Measurements from ENCODE around the gene COL5A1.
"Not testable (repeated sequence)": the region's sequence is repeated elsewhere in the genome, so short reads cannot be mapped to it uniquely, and the experiment has no call there.

Gene COL5A1

DNA sequence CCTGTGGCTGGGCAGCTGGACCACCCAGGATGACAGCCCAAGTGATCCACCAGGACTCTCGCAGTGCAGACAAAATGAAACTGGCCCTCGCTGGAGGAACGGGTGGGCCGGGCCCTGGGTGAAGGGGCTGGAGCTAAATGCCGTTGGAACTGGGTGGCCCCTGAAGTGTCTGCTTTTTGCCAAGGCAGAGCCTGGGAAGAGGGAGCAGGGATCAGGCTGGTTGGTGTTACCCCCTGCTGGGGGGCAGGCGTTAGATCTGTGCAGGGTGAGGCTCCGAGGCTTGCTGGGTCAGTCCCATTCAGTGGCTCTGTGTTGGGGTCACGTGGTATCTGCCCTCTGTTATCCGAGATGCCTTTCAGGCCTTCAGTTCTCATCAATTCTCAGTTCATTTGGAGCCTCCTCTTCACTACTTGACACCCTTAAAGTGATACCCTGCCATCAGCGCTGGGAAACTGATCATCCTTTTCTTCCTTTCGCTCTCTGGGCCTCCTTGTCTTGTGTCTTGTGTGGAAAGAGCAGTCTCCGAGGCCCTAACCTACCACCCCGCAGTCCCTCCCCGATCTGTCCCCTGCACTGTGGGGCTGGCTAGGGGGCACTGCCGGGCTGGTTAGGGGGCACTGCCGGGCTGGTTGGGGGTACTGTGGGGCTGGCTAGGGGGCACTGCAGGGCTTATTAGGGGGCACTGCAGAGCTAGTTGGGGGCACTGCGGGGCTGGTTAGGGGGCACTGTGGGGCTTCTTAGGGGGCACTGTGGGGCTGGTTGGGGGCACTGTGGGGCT is 37.3 kb downstream of the COL5A1 start:
- no peak for DNase-seq
- ATAC-seq = no peak

DNA sequence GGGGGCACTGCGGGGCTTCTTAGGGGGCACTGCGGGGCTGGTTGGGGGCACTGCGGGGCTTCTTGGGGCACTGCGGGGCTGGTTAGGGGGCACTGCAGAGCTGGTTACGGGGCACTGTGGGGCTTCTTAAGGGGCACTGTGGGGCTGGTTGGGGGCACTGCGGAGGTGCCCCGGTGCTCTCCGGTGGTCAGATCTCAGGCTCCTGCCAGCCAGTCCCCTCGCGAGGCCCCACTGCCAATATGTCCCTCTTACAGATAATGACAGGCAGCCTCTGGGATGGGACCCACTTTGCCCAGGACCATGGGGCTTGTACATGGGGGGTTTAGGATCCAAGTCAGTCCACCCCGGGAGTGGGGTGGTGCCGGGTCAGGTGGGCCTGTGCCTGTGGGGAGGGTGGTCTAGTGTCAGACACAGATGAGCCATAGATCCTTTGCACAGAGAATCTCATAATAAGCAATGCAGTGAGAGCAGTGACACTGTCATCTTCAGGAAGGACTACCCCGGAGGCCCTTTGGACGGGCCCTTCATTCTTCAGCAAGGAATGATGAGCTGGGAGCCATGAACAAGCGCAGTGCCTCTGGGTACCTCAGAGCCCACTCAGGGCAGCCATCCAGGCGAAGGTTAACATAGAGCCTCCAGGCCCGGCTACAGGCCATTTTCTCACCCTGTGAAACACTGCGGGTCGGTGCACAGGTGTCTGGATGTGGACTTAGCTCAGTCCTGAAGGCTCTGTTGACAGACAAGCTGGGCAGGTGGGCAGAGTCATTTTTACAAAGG is 38.2 kb downstream of the COL5A1 start:
- ATAC-seq (no peak), DNase-seq (no peak)

DNA sequence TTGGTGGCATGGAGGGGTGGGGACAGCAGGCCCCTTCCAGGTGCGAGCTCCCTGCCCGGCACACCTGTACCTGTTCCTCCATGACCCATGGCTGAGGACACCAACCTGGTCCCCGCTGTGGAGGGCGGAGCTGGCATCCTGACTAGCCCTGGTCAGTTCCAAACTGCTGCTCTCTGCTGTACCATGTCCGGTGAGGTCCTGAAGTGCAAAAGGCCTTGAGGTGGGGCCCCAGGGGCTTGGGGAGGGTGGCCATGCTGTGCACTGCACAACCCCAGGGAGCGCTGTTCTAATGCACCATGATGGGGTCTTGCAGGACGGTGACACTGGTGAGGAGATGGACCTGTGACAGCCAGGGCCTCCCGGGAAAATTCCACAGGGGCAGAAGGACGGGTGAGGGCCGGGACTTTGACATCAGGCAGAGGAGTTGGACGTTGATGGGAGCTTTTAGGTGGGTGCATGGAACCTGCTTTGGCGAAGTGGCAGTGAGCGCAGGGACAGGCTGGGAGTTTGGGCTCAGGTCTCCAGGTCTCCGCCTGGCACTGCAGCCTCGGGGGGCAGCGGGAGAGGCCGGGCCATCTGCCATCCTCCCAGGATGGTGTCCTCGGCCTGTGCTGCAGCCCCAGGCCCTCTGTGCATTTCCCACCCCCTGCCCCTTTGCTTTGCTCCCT is 38.9 kb downstream of the COL5A1 start:
- ATAC-seq = no peak
- DNase-seq = no peak

DNA sequence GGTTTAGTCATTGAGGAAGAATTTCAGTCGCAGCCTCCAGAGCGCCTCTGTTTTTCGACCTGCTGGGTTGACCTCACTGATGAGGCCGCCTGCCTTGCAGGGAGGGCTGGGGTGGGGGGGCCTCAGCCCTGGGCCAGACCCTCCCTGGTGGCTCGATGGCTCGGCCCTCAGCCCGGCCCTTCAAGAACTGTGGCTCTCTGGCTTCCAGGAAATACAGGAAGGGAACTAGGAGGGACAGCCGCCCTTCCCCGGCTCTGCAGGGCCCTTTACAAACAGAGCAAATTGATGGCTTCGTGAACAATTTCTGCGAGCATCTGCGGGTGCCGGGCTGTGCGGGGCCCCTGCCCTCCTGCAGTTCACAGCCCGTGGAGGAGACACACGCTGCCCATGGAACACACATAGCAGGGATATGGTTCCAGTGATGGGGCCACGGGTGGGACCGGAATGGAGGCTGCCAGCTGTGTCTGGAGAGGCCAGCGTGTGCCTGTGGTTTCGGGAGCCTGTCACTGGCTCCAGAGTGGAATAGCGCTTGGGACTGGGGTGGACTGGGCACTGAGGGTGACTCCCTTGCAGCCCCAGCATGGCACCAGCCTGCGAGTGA is 39.6 kb downstream of the COL5A1 start:
- no peak for DNase-seq

DNA sequence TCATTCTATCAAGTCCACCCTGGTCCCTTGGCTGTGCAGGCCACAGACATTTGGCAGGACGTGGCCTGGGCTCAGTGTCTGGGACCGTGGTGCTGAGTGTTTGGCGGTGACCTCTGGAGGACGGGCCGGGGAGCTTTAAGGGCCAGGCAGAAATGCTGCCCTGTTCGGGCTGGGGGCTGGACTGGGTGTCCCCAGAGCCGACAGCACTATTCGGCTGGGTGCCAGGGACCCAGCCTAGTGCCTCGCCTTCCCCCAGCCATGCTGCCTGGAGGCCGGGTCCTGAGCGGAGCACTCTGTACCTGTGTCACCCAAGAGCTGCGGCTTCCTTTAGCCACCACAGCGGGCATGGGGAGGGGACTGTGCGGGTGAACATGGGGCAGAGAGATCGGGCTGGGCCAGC is 40.4 kb downstream of the COL5A1 start:
- no peak for DNase-seq
- no peak for ATAC-seq

More for the DNA sequence above, 39.6 kb downstream of the COL5A1 start:
- ATAC-seq = no peak

DNA sequence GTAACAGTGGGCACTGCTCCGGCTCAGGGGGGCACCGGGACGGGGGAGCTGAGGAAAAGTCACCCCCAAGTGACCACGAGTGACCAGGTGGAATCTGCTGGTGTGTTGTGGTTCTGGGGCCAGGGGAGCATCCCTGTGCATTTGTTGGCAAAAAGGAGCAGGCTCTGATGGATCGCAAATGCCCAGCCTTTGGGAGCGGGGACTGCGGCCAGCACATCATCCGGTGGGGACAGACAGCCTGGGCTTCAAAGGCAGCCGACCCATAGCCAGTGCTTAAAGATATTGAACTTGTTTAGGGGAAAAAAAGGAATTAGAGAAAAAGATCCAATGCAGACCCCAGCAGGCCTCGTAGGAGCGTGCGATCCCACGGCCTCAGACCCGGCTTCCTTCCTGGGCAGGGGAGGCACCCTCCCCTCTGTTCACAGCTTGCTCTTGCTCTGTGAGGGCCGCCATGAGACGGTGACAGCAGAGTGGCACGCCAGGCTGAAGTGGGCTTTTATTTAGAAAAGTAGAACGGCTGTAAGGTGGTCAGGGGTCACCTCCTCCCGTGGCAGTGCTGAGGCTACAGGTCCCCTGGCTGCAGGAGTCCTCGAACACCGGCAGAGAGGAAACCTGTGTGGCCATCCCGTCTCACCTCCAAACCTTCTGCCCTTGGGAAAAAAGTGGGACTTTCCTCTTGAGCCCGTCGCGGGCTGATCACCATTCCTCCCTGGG is 41.2 kb downstream of the COL5A1 start:
- no peak for DNase-seq
- ATAC-seq = no peak

DNA sequence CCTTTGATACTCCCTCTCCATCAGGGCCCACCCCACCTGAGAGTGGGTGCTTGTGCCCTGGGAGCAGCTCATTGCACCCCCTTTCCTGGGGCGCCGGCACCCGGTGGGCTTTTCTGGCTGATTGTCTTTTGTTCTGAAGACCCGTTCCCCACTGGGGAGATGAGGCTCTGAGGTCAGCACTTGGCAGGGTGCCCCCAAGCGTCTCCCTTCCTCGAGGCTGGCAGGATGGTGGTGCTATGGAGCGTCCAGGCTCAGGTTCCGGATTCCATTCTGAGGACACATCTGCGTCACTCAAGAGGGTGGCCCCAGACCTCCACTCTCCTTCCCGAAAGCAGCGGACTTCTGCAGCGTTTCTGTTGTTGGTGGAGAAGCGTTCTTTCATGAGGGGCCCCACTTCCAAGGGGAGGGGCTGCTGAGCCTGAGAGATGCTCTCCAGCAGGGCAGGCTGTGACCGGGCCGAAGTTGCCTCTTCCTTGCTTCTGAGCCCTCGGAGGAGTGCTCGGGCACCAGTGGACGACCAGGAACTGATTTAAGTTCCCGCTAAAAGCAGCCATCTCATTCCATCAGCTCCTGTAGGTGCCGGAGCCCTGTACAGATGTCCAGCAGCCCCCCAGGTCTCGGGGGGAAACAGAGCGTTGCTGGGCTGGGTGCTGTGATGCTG is 42.2 kb downstream of the COL5A1 start:
- no peak for DNase-seq
- ATAC-seq = no peak

DNA sequence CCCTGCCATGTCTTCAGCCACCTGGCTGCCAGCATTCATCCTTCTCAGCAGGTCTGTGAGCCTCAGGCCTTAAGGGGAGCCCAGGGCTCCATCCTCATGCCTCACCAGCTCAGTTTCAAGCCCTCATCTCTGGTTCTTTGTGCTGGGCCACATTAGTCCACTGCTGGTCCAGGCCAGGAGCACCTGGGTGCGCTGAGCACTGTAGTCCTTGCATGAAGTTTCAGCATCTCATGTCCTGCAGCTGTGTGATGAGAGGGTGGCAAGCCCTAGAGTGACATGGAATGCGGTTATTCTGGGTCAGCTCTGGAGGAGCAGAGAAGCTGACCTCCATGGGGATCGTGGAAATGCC is 42.7 kb downstream of the COL5A1 start:
- ATAC-seq = no peak
- no peak for DNase-seq

DNA sequence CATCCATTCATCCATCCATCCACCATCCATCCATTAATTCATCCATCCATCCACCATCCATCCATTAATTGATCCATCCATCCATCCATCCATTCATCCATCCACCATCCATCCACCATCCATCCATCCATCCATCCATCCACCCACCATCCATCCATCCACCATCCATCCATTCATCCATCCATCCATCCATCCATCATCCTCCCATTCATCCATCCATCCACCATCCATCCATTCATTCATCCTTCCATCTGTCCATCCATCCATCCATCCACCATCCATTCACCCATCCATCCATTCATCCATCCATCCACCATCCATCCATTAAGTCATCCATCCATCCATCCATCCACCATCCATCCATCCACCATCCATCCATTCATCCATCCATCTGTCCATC is 43.3 kb downstream of the COL5A1 start:
- not testable (repeated sequence) for DNase-seq, ATAC-seq

DNA sequence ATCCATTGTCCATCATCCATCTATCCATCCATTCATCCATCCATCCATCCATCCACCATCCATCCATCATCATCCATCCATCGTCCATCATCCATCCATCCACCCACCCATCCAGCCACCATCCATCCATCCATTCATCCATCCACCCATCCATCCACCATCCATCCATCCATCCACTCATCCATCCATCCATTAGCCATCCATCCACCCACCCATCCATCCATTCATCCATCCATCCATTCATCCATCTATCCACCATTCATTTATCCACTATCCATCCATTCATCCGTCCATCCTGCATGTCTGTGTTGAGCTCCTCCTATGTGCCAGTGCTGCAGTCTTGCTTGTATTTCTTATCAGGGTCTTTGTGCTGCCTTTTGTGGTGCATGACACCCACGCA is 44.2 kb downstream of the COL5A1 start:
- ATAC-seq (no peak), DNase-seq (no peak)

DNA sequence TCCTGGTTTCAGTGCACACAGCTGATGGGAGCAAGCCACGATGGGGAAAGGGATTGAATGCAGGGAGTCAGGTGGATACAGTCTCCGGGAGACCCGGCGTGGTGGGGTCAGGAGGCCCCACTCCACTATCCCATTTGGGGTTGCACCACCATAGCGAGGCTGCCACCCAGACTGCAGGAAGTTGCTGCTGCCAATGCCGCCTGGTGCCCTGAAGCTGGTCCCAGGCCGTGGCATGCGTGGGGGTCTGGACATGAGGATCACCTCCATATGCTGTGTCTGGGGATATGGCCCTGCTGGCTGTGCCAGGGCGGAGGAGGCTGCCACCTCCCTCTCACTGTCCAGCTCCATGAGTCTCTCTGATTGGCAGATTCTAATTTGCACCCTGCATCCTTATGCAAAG is 45.3 kb downstream of the COL5A1 start:
- DNase-seq = no peak
- no peak for ATAC-seq

DNA sequence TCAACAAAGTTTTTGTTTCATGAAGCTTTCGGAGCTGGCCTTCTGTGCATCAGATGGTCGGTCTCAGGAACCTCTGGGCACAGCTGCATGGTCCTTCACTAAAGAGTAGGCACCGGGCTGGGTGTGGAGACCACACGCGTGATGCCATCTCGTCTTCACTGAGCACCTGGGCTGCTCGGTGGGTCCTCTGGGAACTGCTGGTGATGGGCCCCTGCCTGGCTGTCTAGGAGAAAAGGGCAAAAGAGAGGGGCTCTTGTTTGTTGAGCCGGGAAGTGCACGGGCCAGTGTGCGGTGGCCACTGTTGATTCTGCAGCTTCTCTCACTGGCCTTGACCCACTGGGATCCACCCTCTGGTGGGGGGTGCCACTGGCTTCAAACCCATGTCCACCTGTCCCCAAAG is 46.0 kb downstream of the COL5A1 start:
- no peak for ATAC-seq
- DNase-seq = no peak

DNA sequence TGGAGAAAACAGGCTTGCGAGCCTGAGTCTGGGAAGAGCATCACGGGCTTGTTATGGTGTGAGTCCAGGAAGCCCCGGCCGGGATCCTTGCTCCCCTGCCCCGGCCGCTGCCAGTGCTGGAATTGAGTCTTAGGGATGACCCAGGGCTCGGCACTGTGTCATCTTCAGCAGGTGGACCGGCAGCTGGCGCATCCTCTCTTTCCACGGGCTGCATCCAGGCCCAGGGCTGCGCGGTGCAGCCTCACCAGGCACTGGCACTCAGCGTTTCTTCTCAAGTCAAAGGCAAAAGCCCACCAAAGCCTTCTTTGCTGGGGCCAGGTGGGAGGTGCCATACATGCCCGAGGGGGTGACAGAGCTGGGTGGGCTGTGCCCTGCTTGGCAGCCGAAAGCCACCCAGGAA is 46.6 kb downstream of the COL5A1 start:
- DNase-seq = no peak
- no peak for ATAC-seq

DNA sequence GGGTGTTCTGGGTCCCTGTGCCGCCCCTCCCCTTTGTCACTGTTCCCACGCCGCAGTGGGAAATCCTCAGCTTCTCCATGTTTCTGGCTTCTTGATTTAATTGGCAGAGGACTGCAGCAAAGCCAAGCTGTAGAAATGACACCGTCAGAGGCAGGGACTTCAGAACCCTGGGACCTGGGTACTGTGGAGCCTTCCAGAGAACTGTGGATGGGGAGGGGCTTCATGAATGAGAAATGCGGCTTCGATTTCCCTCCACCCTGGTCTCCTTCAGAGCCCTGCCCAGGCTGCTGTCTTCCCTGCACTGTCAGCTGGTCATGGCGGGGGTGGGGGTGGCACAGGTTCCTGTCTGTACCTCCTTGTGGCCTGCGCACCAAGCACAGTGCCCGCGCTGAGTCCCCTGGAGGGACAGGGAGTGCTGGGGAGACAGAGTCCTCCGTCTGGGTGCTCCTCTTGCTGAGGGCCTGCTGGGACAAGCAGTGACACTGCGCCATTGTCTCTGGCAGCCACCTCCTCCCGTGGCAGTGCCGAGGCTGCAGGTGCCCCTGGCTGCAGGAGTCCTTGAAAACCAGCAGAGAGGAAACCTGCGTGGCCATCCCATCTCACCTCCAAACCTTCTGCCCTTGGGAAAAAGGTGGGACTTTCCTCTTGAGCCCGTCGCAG is 47.2 kb downstream of the COL5A1 start:
- DNase-seq = no peak

DNA sequence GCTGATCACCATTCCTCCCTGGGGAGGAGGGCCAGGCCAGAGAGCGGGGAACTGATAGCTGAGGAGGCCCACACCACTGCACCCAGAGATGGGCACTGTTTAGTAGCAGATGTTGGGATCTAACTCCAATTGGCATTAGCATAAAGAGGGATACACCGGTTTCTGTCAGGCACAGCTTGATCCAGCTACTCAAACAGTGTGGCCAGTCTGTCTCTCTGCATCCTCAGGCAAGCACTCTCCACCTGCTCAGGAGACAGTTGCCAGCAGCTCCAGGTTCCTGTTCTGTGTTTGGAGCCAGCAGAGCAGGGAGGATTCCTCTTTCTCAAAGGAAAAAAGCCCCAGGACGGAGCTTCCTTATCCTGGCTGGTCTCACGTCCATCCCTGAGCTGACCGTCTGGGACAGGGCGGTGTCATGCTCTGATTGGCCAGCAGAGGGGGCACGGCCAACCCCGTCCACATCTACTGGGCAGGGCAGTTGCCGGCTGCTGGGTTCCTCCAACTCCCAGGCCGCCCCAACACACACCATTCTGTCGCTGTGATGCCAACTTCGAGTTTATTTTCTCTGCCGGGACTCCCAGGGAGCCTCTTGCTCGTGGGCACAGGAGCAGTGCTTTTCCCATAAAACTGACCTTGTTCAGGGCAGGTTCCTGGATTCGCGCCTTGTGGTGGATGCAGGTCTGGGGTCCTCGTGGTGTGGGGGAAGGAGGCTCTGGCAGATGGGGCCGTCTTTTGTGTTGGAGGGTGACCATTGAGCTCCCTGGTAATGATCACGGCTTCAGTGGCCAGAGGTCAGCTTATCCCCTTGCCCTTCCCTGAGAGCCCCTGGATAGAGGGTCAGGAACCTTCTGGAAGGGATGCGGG is 47.9 kb downstream of the COL5A1 start:
- ATAC-seq = no peak
- DNase-seq = peak; percentile 26

More for the DNA sequence above, 47.2 kb downstream of the COL5A1 start:
- ATAC-seq = no peak

DNA sequence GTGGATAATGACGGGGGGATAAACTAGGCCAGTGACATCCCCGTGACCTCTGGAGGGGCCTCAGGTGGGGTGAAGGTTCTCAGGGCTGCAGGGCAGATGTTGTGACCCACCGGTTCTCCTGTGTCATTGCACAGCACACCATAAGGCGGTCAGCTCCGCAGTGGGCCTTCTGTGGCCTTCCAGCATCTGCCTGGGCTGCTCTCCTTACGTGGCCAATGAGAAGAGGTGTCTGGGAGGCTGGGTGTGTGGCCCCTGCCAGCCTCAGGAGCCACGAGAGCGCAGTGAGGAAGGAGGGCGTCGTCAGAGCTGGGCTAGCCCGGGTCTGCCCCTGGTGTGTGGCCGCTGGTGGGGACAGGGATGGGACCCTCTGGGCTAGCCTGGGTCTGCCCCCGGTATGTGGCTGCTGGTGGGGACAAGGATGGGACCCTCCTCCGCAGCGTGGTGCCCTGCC is 48.7 kb downstream of the COL5A1 start:
- DNase-seq (no peak), ATAC-seq (no peak)

DNA sequence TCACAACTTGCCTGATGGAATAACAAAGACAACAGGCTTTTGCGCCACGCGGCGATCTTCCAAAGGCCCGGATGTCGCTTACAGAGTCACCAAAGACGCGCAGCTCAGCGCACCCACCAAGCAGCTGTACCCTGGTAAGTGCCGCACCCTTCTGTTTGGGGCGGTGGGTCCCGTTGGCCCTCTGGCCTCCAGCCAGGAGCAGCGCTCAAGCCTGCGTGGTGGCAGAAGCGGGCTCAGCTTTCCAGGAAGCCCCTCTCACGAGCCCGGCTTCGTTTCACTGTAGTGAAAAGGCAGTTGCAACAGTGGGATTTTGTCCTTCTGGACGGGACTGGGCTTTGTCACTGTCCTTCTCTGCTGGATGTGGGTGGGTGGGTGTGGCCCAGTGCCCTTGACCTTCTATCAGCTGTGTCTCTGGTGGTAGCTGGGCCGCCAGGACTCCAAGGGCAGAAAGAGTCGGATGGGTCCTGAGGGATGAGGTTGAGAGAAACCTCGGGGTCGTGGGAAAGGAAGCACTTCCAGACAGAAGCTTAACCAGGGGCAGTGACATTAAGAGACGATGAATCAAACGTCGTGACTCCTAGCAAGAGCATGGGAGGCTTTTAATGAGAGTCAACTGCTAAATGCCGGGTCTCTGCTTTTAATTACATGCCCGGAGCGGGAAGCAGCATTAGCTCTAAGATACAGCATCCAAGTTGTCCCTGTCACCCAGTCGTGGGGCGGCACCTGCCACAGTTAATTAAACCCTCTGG is 49.5 kb downstream of the COL5A1 start:
- no peak for ATAC-seq
- no peak for DNase-seq

DNA sequence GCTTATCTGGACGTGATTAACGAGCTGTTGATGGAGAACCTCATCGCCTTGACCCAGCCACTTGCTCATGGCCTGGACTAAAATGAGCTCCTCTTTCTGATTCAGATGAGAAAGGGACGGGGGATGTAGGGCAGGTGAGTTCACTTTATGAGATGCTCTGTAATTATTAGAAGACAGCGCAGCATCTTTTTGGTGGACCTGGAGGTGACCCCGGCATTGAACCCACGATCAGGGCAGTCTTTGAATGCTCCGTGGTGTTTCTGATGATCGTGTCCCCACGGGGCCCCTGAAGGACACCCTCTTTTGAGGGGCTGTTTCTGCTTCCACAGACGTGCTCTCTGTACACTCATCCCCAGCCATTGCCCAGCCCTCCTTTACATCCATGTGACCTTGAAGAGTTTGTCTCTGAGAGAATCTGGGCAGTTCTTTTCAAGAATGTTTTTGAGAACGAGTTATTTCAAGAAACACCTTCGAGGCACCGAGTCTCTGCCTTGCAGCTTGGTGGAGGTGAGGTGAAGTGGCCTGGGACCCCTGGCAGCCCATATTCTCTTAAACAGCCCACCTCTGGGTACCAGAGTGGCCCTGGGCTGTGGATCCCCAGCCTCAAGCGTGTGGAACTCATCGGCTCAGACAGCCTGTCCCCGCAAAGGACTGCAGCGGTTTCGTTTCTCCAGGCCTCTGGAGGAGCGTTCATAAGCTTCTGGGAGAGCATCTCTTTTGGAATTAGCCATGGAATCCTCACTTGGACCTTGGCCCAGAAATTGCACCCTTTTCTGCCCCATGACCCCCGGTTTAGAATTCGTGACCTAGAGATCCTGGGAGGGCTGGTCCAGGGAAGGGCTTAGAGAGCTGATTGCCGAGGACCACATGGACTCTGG is 50.3 kb downstream of the COL5A1 start:
- no peak for ATAC-seq
- DNase-seq = no peak

Measured in stimulated activated naive CD8-positive, alpha-beta T cell treated with anti-CD3 and anti-CD28 coated beads, Interleukin-15, Interleukin-2, amounts not matched to agents 100 U/mL and 50 U/mL, for 24 hours (primary cell).